GM18870 (cell line): ENCODE data around the gene NUBPL.

ENCODE experiments used
- ATAC-seq: cut with Tn5 transposase; IDR thresholded peaks from one replicate; pipeline ENCODE4 v1.9.1; 2021; ENCODE audit warnings: moderate library complexity; ENCODE audit not compliant: unreplicated experiment

The NUBPL gene

GRCh38 chr14:31561155-31561846 is at the start of gene NUBPL:
NUBPL (plus strand) TSS chr14:31561404; CDS start chr14:31561440, 36 bp downstream.
- ATAC-seq = peak; percentile 94

- no peak for ATAC-seq
These were observed 34.1 kb upstream of the NUBPL start for GRCh38 chr14:31527087-31527486.

GRCh38 chr14:31527546-31527945 is 33.7 kb upstream of the NUBPL start:
- ATAC-seq = no peak

- no peak for ATAC-seq
These were observed 32.2 kb upstream of the NUBPL start for GRCh38 chr14:31529053-31529452.

GRCh38 chr14:31530136-31530535 is 31.1 kb upstream of the NUBPL start:
- no peak for ATAC-seq

- ATAC-seq = no peak
These were observed 24.8 kb upstream of the NUBPL start for GRCh38 chr14:31536201-31536960.

GRCh38 chr14:31541702-31542101 is 19.5 kb upstream of the NUBPL start:
- no peak for ATAC-seq

GRCh38 chr14:31543969-31544799 is 17.0 kb upstream of the NUBPL start:
- ATAC-seq = no peak

GRCh38 chr14:31544816-31545215 is 16.4 kb upstream of the NUBPL start:
- no peak for ATAC-seq

- no peak for ATAC-seq
These were observed 15.9 kb upstream of the NUBPL start for GRCh38 chr14:31545328-31545727.

GRCh38 chr14:31549817-31550216 is 11.4 kb upstream of the NUBPL start:
- ATAC-seq = no peak

GRCh38 chr14:31550589-31550988 is 10.6 kb upstream of the NUBPL start:
- ATAC-seq = no peak

GRCh38 chr14:31556191-31556590 is 5.0 kb upstream of the NUBPL start:
- no peak for ATAC-seq

- ATAC-seq = no peak
These were observed 1.3 kb upstream of the NUBPL start for GRCh38 chr14:31559939-31560338.

GRCh38 chr14:31560759-31561154 is 447 bp upstream of the NUBPL start:
- no peak for ATAC-seq

GRCh38 chr14:31564194-31564593 is 3.0 kb downstream of the NUBPL start:
- no peak for ATAC-seq

- no peak for ATAC-seq
These were observed 5.3 kb downstream of the NUBPL start for GRCh38 chr14:31566456-31566855.

- ATAC-seq = no peak
These were observed 6.5 kb downstream of the NUBPL start for GRCh38 chr14:31567655-31568054.

- ATAC-seq = no peak
These were observed 7.0 kb downstream of the NUBPL start for GRCh38 chr14:31568161-31568560.

- ATAC-seq = no peak
These were observed 7.5 kb downstream of the NUBPL start for GRCh38 chr14:31568671-31569070.

GRCh38 chr14:31572955-31573354 is 11.8 kb downstream of the NUBPL start:
- no peak for ATAC-seq

GRCh38 chr14:31576949-31577348 is 15.7 kb downstream of the NUBPL start:
- no peak for ATAC-seq
